Measurements from ENCODE around the gene MOGAT3.

Gene MOGAT3

DNA sequence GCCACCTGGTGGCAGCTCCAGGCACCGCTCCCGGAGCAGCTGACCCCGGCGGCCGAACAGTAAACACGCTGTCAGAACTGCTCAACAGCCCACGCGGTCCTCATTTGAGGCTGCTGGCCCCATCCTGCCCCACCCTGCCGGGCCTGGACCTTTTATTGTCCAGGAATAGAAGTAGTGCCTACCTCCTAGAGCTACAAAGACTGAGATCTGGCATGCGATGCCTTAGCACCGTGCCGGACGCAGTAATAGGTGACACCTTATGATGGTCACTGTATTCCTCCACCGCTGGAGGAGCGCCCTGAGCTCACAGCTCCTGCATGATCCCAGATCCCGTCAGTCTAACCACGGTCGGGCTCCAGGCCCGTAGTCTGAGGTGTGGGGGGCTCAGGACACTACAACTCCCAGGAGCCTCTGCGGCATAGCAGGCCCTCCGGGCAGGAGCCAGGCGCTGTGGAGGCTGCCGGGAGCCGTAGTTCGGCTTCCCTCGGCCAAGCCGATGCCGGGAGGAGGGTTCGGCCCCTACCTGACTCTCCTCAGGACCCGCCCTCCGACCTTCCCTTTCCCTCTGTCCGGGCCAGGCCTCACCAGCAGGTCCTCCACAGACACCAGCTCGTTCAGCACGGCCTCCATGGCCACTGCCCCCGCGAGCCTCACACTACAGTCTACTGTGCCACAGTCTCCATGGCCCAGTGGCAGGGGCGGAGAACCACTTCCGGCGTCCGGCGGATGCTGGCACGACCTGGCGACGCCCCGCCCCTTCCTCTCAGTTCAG lies 43.7 kb upstream of the MOGAT3 start, which contains the start of gene FIS1:
Gene FIS1, minus strand, starts transcription at position 707 of the 772 bp plus-strand sequence. Its CDS starts 77 bp downstream, at position 630.
- peak within 1 kb of the TSS; percentile 50 for H2AFZ ChIP-seq (ENCODE audit: insufficient read depth, low read length, poor library complexity)
- H3K27ac ChIP-seq (ENCODE audit: low read depth, low read length) = peak within 1 kb of the TSS; percentile 64
- peak within 1 kb of the TSS; percentile 80 for H4K91ac ChIP-seq (ENCODE audit: low read depth, low read length)
- H3K4me1 ChIP-seq (ENCODE audit: control insufficient read depth in 1 of 2, insufficient read depth in 2 of 2, low read length in 2 of 2) = peaks cover under 1 to 7% of the 10 kb centered on the region in 2 experiments
- peak within 1 kb of the TSS; percentile 87 for H4K8ac ChIP-seq (ENCODE audit: low read depth, low read length)
- H3K79me1 ChIP-seq (ENCODE audit: low read length) = peaks cover 6% of the 10 kb centered on the region
- peaks cover 18 to 28% of the 10 kb centered on the region in 2 experiments for H3K36me3 ChIP-seq (ENCODE audit: control insufficient read depth in 1 of 2, insufficient read depth in 2 of 2, low read length in 2 of 2)
- H3K79me2 ChIP-seq (ENCODE audit: control insufficient read depth, insufficient read depth, low read length, poor library complexity) = peaks cover 4% of the 10 kb centered on the region
- peak within 1 kb of the TSS; percentile 66 for H2BK5ac ChIP-seq (ENCODE audit: low read depth, low read length, poor library complexity)
- peak within 1 kb of the TSS; percentile 77 for H3K18ac ChIP-seq (ENCODE audit: low read length)
- peak within 1 kb of the TSS; percentile 89 for H3K4me3 ChIP-seq (ENCODE audit: low read depth, low read length)
- no peak within 1 kb of the TSS for H2BK12ac ChIP-seq (ENCODE audit: low read length)
- H3K23ac ChIP-seq (ENCODE audit: low read length) = no peak within 1 kb of the TSS
- H2AK5ac ChIP-seq (ENCODE audit: low read length) = peak within 1 kb of the TSS; percentile 21
- H3K27me3 ChIP-seq (ENCODE audit: insufficient read depth, low read length) = no peaks in the 10 kb centered on the region
- H3K9ac ChIP-seq (ENCODE audit: low read length) = peak within 1 kb of the TSS; percentile 82
- WGBS (ENCODE audit: extremely low coverage, insufficient coverage, insufficient read length) = no CpG with 5 or more reads among the region's 45 CpGs
- peak within 1 kb of the TSS; percentile 60 for H3K4ac ChIP-seq (ENCODE audit: low read depth, low read length)
- peak; percentile 97 for DNase-seq
- H4K12ac ChIP-seq (ENCODE audit: low read depth, low read length) = peak within 1 kb of the TSS; percentile 76
- H3K4me2 ChIP-seq (ENCODE audit: low read length) = peak within 1 kb of the TSS; percentile 74
- peak within 1 kb of the TSS; percentile 31 for H2BK120ac ChIP-seq (ENCODE audit: insufficient read depth, low read length, poor library complexity)
- H3K9me3 ChIP-seq (ENCODE audit: insufficient read depth, low read depth, low read length) = no peaks in the 10 kb centered on the region
- H3K14ac ChIP-seq (ENCODE audit: low read length) = peak within 1 kb of the TSS; percentile 88

DNA sequence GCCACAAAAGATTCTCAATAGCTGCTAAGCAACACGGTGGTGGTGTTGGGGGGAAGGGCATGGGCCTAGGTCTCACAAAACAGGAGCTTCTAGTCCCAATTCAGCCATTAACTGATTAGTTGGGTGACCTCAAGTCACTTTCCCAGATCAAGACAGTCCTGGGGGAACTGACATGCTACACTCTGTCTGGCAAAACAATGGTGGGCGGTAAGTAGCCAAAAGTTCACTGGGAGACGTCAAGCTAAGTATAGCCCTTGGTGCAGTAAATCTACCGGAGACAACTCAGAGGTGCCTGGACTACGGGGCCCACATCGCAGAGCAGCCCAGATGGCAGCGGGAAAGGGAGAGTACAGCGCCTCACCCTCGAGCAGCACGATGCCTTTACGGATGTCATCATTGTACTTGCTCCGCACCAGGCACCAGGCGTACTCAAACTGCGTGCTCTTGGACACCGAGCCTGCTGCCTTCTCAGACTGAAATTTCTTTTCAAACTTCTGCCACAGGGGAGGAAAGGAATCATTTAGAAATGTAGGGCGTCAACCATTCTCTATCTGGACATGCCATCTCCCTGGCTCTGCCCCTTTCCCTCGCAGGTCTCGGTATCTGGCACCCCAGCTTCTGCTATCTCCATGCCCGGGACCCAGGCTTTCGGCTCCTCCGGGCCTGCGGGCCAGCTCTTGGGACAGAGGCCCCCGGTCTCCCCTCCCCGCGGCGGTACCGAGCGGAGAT lies 43.0 kb upstream of the MOGAT3 start:
- H3K79me2 ChIP-seq (ENCODE audit: control insufficient read depth, insufficient read depth, low read length, poor library complexity) = peaks cover 4% of the 10 kb centered on the region
- peak overlapping the region; percentile 60 for H3K4me3 ChIP-seq (ENCODE audit: low read depth, low read length)
- H2BK5ac ChIP-seq (ENCODE audit: low read depth, low read length, poor library complexity) = no peak overlapping the region
- peak overlapping the region; percentile 12 for H3K18ac ChIP-seq (ENCODE audit: low read length)
- H3K27me3 ChIP-seq (ENCODE audit: insufficient read depth, low read length) = no peaks in the 10 kb centered on the region
- peaks cover 17 to 30% of the 10 kb centered on the region in 2 experiments for H3K36me3 ChIP-seq (ENCODE audit: control insufficient read depth in 1 of 2, insufficient read depth in 2 of 2, low read length in 2 of 2)
- H3K4me1 ChIP-seq (ENCODE audit: control insufficient read depth in 1 of 2, insufficient read depth in 2 of 2, low read length in 2 of 2) = peaks cover 6 to 14% of the 10 kb centered on the region in 2 experiments
- no peak overlapping the region for H2BK120ac ChIP-seq (ENCODE audit: insufficient read depth, low read length, poor library complexity)
- peak overlapping the region; percentile 3 for H3K4ac ChIP-seq (ENCODE audit: low read depth, low read length)
- WGBS (ENCODE audit: extremely low coverage, insufficient coverage, insufficient read length) = no CpG with 5 or more reads among the region's 28 CpGs
- no peak overlapping the region for H3K23ac ChIP-seq (ENCODE audit: low read length)
- peak overlapping the region; percentile 74 for H3K4me2 ChIP-seq (ENCODE audit: low read length)
- no peak overlapping the region for H4K12ac ChIP-seq (ENCODE audit: low read depth, low read length)
- H3K79me1 ChIP-seq (ENCODE audit: low read length) = peaks cover 10% of the 10 kb centered on the region
- peak overlapping the region; percentile 64 for H3K9ac ChIP-seq (ENCODE audit: low read length)
- H2AFZ ChIP-seq (ENCODE audit: insufficient read depth, low read length, poor library complexity) = no peak overlapping the region
- peak overlapping the region; percentile 9 for H3K27ac ChIP-seq (ENCODE audit: low read depth, low read length)
- peak overlapping the region; percentile 79 for H4K8ac ChIP-seq (ENCODE audit: low read depth, low read length)
- no peak overlapping the region for H2AK5ac ChIP-seq (ENCODE audit: low read length)
- no peak overlapping the region for H3K14ac ChIP-seq (ENCODE audit: low read length)
- H4K91ac ChIP-seq (ENCODE audit: low read depth, low read length) = no peak overlapping the region
- no peaks in the 10 kb centered on the region for H3K9me3 ChIP-seq (ENCODE audit: insufficient read depth, low read depth, low read length)
- DNase-seq = no peak
- no peak overlapping the region for H2BK12ac ChIP-seq (ENCODE audit: low read length)

DNA sequence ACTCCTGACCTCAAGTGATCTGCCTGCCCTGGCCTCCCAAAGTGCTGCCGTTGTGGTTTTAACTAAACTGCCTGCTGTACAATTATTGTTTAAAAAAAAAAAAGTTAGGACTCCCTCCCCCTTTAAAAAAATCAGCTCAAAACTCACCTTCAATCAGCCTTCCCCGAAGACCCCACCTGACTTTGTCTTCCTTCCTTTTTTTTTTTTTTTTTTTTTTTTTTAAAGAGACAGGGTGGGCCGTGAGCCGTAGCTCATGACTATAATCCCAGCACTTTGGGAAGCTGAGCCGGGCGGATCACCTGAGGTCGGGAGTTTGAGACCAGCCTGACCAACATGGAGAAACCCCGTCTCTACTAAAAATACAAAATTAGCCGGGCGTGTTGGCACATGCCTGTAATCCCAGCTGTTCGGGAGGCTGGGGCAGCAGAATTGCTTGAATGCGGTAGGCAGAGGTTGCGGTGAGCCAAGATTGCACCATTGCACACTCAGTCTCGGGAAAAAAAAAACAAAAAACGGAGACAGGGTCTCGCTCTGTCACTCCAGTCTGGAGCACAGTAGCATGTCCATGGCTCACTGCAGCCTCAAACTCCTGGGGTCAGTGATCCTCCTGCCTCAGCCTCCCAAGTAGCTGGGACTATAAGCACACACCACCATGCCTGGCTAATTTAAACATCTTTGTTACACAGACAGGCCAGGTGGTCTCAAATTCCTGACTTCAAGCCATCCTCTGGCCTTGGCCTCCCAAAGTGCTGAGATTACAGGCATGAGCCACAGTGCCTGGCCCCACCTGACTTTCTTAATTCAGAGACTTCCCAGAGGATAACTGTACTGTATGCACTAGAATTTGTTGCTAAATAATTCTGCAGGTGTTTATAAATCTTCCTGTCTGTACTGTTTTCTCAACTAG lies 40.9 kb upstream of the MOGAT3 start:
- Histone ChIP-seq H2AK5ac (ENCODE audit: low read length) (no peak overlapping the region), H3K27me3 (ENCODE audit: insufficient read depth, low read length) (no peaks in the 10 kb centered on the region), H2BK120ac (ENCODE audit: insufficient read depth, low read length, poor library complexity) (no peak overlapping the region), H4K12ac (ENCODE audit: low read depth, low read length) (no peak overlapping the region), H3K27ac (ENCODE audit: low read depth, low read length) (no peak overlapping the region), H3K79me1 (ENCODE audit: low read length) (peaks cover 10% of the 10 kb centered on the region), H3K4me2 (ENCODE audit: low read length) (no peak overlapping the region), H2BK12ac (ENCODE audit: low read length) (no peak overlapping the region), H3K4me1 (ENCODE audit: control insufficient read depth in 1 of 2, insufficient read depth in 2 of 2, low read length in 2 of 2) (peaks cover 10 to 25% of the 10 kb centered on the region in 2 experiments), H3K14ac (ENCODE audit: low read length) (no peak overlapping the region), H2BK5ac (ENCODE audit: low read depth, low read length, poor library complexity) (no peak overlapping the region), H3K79me2 (ENCODE audit: control insufficient read depth, insufficient read depth, low read length, poor library complexity) (peaks cover 4% of the 10 kb centered on the region), H3K23ac (ENCODE audit: low read length) (no peak overlapping the region), H3K18ac (ENCODE audit: low read length) (no peak overlapping the region), H4K91ac (ENCODE audit: low read depth, low read length) (no peak overlapping the region), H3K9me3 (ENCODE audit: insufficient read depth, low read depth, low read length) (no peaks in the 10 kb centered on the region), H4K8ac (ENCODE audit: low read depth, low read length) (no peak overlapping the region), H2AFZ (ENCODE audit: insufficient read depth, low read length, poor library complexity) (no peak overlapping the region), H3K9ac (ENCODE audit: low read length) (no peak overlapping the region), H3K36me3 (ENCODE audit: control insufficient read depth in 1 of 2, insufficient read depth in 2 of 2, low read length in 2 of 2) (peaks cover 30 to 40% of the 10 kb centered on the region in 2 experiments), H3K4ac (ENCODE audit: low read depth, low read length) (no peak overlapping the region), H3K4me3 (ENCODE audit: low read depth, low read length) (no peak overlapping the region)
- DNase-seq = no peak
- WGBS (ENCODE audit: extremely low coverage, insufficient coverage, insufficient read length) = no CpG with 5 or more reads among the region's 16 CpGs

DNA sequence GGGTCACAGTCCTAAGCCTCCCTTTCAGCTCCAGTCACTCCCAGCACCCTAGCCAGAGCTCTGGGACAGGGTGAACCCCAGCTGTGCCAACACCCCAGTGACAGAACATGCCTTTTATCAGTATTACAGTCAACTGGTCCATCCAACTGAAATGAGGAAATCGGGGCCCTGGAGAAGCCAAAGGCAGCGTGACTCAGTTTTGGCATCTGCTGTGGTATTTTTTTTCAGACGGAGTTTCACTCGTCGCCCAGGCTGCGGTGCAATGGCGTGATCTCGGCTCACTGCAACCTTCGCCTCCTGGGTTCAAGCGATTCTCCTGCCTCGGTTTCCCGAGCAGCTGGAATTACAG lies 40.2 kb upstream of the MOGAT3 start:
- H2AFZ ChIP-seq (ENCODE audit: insufficient read depth, low read length, poor library complexity) = no peak overlapping the region
- H3K9ac ChIP-seq (ENCODE audit: low read length) = no peak overlapping the region
- H3K4me3 ChIP-seq (ENCODE audit: low read depth, low read length) = no peak overlapping the region
- no peak overlapping the region for H2BK12ac ChIP-seq (ENCODE audit: low read length)
- no peak overlapping the region for H3K4me2 ChIP-seq (ENCODE audit: low read length)
- no peaks in the 10 kb centered on the region for H3K9me3 ChIP-seq (ENCODE audit: insufficient read depth, low read depth, low read length)
- peaks cover 4% of the 10 kb centered on the region for H3K79me2 ChIP-seq (ENCODE audit: control insufficient read depth, insufficient read depth, low read length, poor library complexity)
- H3K23ac ChIP-seq (ENCODE audit: low read length) = no peak overlapping the region
- H2AK5ac ChIP-seq (ENCODE audit: low read length) = no peak overlapping the region
- no CpG with 5 or more reads among the region's 12 CpGs for WGBS (ENCODE audit: extremely low coverage, insufficient coverage, insufficient read length)
- H4K12ac ChIP-seq (ENCODE audit: low read depth, low read length) = no peak overlapping the region
- no peak overlapping the region for H3K27ac ChIP-seq (ENCODE audit: low read depth, low read length)
- peaks cover 10% of the 10 kb centered on the region for H3K79me1 ChIP-seq (ENCODE audit: low read length)
- no peak overlapping the region for H2BK5ac ChIP-seq (ENCODE audit: low read depth, low read length, poor library complexity)
- no peak overlapping the region for H4K91ac ChIP-seq (ENCODE audit: low read depth, low read length)
- no peak overlapping the region for H3K18ac ChIP-seq (ENCODE audit: low read length)
- H3K36me3 ChIP-seq (ENCODE audit: control insufficient read depth in 1 of 2, insufficient read depth in 2 of 2, low read length in 2 of 2) = peaks cover 34 to 43% of the 10 kb centered on the region in 2 experiments
- H3K4ac ChIP-seq (ENCODE audit: low read depth, low read length) = no peak overlapping the region
- DNase-seq = no peak
- H2BK120ac ChIP-seq (ENCODE audit: insufficient read depth, low read length, poor library complexity) = no peak overlapping the region
- no peak overlapping the region for H4K8ac ChIP-seq (ENCODE audit: low read depth, low read length)
- no peaks in the 10 kb centered on the region for H3K27me3 ChIP-seq (ENCODE audit: insufficient read depth, low read length)
- no peak overlapping the region for H3K14ac ChIP-seq (ENCODE audit: low read length)
- peaks cover 10 to 25% of the 10 kb centered on the region in 2 experiments for H3K4me1 ChIP-seq (ENCODE audit: control insufficient read depth in 1 of 2, insufficient read depth in 2 of 2, low read length in 2 of 2)

Measured in trophoblast cell (in vitro differentiated cells and primary cell).